HEK293 (cell line): ENCODE measurements around the gene SLC27A3.

ENCODE experiments used
- HOXC10 ChIP-seq: sonication (generic); formaldehyde crosslinking; IDR thresholded peaks from 2 replicates; pipeline ENCODE4 v1.8.1; 2023; ENCODE audit warnings: mild to moderate bottlenecking, missing genetic modification reagents
- REST ChIP-seq: fragments of 450-650 bp; formaldehyde crosslinking; IDR thresholded peaks from 2 replicates; pipeline ENCODE4 v1.5.1; 2016; ENCODE audit warnings: missing biosample characterization, missing genetic modification characterization
- SETDB1 ChIP-seq: IDR thresholded peaks from one replicate; pipeline ENCODE4 v1.6.1; 2017; ENCODE audit warnings: mild to moderate bottlenecking, low read length, moderate library complexity, mixed read lengths; ENCODE audit not compliant: insufficient read length
- TCF7L2 ChIP-seq: IDR thresholded peaks from 2 replicates; pipeline ENCODE4 v1.6.1; 2011; ENCODE audit warnings: low read depth, mild to moderate bottlenecking, inconsistent platforms, low read length, moderate library complexity, borderline replicate concordance
- YY1 ChIP-seq: fragments of 450-650 bp; formaldehyde crosslinking; IDR thresholded peaks from 2 replicates; pipeline ENCODE4 v1.5.1; 2018; ENCODE audit warnings: missing biosample characterization, missing genetic modification characterization
- ZBTB17 ChIP-seq: fragments of 450-650 bp; formaldehyde crosslinking; IDR thresholded peaks from 2 replicates; pipeline ENCODE4 v1.5.1; 2016; ENCODE audit warnings: missing biosample characterization, missing genetic modification characterization
- ZBTB8A ChIP-seq: fragments of 450-650 bp; formaldehyde crosslinking; IDR thresholded peaks from 2 replicates; pipeline ENCODE4 v1.5.1; 2016; ENCODE audit warnings: missing biosample characterization, missing genetic modification characterization
- ZFP41 ChIP-seq: fragments of 450-650 bp; formaldehyde crosslinking; IDR thresholded peaks from 2 replicates; pipeline ENCODE4 v1.5.1; 2016; ENCODE audit warnings: missing biosample characterization, missing genetic modification characterization, borderline replicate concordance
- ZIC2 ChIP-seq: fragments of 450-650 bp; formaldehyde crosslinking; IDR thresholded peaks from 2 replicates; pipeline ENCODE4 v1.5.1; 2016; ENCODE audit warnings: missing biosample characterization, missing genetic modification characterization
- ZNF169 ChIP-seq: fragments of 450-650 bp; formaldehyde crosslinking; IDR thresholded peaks from 2 replicates; pipeline ENCODE4 v1.5.1; 2016; ENCODE audit warnings: missing biosample characterization, missing genetic modification characterization
- ZNF211 ChIP-seq: fragments of 450-650 bp; formaldehyde crosslinking; IDR thresholded peaks from 2 replicates; pipeline ENCODE4 v1.5.1; 2016; ENCODE audit warnings: low read depth, missing biosample characterization, missing genetic modification characterization
- ZNF26 ChIP-seq: fragments of 450-650 bp; formaldehyde crosslinking; IDR thresholded peaks from 2 replicates; pipeline ENCODE4 v1.5.1; 2016; ENCODE audit warnings: missing biosample characterization, missing genetic modification characterization
- ZNF350 ChIP-seq: fragments of 450-650 bp; formaldehyde crosslinking; IDR thresholded peaks from 2 replicates; pipeline ENCODE4 v1.5.0; 2017; ENCODE audit warnings: missing biosample characterization, mild to moderate bottlenecking, missing genetic modification characterization
- ZNF362 ChIP-seq: fragments of 450-650 bp; formaldehyde crosslinking; IDR thresholded peaks from 2 replicates; pipeline ENCODE4 v1.5.1; 2016; ENCODE audit warnings: missing biosample characterization, missing genetic modification characterization
- ZNF366 ChIP-seq: fragments of 450-650 bp; formaldehyde crosslinking; conservative IDR thresholded peaks from 2 replicates; pipeline ENCODE4 v1.5.1; 2016; ENCODE audit warnings: missing biosample characterization, missing genetic modification characterization
- ZNF518A ChIP-seq: fragments of 450-650 bp; formaldehyde crosslinking; conservative IDR thresholded peaks from 2 replicates; pipeline ENCODE4 v1.5.1; 2016; ENCODE audit warnings: low read depth, missing biosample characterization, missing genetic modification characterization
- ZNF521 ChIP-seq: fragments of 450-650 bp; formaldehyde crosslinking; IDR thresholded peaks from 2 replicates; pipeline ENCODE4 v1.5.1; 2017; ENCODE audit warnings: missing biosample characterization, mild to moderate bottlenecking, missing genetic modification characterization
- ZNF548 ChIP-seq: fragments of 450-650 bp; formaldehyde crosslinking; IDR thresholded peaks from 2 replicates; pipeline ENCODE4 v1.5.1; 2016; ENCODE audit warnings: missing biosample characterization, missing genetic modification characterization
- ZNF621 ChIP-seq: fragments of 450-650 bp; formaldehyde crosslinking; IDR thresholded peaks from 2 replicates; pipeline ENCODE4 v1.5.1; 2017; ENCODE audit warnings: missing biosample characterization, missing genetic modification characterization
- ZNF626 ChIP-seq: fragments of 450-650 bp; sonication (Bioruptor Pico); formaldehyde crosslinking; IDR thresholded peaks from 2 replicates; pipeline ENCODE4 v1.5.1; 2018; ENCODE audit warnings: missing biosample characterization, missing genetic modification characterization, inconsistent platforms
- ZNF677 ChIP-seq: fragments of 450-650 bp; IDR thresholded peaks from 2 replicates; pipeline ENCODE4 v1.5.0; 2018; ENCODE audit warnings: missing biosample characterization, mild to moderate bottlenecking, missing genetic modification characterization, moderate library complexity
- ZNF692 ChIP-seq: fragments of 450-650 bp; formaldehyde crosslinking; IDR thresholded peaks from 2 replicates; pipeline ENCODE4 v1.5.1; 2016; ENCODE audit warnings: missing biosample characterization, missing genetic modification characterization
- TF ChIP-seq, protein P1 (sequence below): fragments of 450-650 bp; formaldehyde crosslinking; IDR thresholded peaks from 2 replicates; pipeline ENCODE4 v1.5.1; 2016; ENCODE audit warnings: missing biosample characterization, missing genetic modification characterization

Gene SLC27A3

DNA sequence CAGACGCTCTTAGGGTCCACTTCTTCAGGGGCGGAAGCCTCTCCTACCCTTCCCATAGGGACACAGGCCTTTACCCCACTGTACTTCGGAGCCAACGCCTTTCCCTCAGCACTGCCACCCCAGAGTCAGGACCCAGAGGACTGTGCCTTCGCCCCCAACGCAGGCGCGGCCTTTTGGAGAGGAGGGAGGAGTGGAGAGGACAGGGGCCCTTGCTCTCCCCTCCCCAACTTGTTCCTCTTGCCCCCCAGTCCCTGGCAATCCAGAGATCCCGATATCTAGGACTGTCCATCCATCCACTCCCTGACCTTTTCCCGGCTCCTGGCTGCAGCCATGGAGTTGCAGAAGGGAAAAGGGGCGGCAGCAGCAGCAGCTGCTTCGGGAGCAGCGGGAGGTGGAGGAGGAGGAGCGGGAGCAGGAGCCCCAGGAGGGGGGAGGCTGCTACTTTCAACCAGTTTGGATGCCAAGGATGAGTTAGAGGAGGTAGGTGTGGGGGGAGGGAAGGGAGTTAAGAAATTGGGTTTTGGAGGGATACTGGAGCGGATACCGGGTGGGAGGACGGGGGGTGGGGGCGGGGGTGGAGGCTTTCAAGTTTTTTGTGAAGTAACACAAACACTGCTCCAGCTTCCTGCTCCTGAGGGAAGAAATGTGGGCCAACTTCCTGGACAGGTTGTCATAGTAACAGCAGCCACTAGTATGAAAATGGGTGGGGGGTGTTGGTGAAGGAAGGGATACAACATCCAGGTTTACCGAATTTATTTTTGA is 46.7 kb upstream of the SLC27A3 start (continued):
- TF ChIP-seq ZNF169 (tag by site-specific recombination): no peak
- no peak for TF ChIP-seq YY1 (tag by site-specific recombination)
- TF ChIP-seq ZNF626 (tag by site-specific recombination): no peak
- no peak for TF ChIP-seq SETDB1
- no peak for TF ChIP-seq ZNF211 (tag by site-specific recombination)
- TF ChIP-seq HOXC10 (CRISPR knock-in tag): no peak
- peak; percentile 30; the same call in 1 of the 2 replicates for TF ChIP-seq ZBTB17 (tag by site-specific recombination)
- TF ChIP-seq, protein P1, sequence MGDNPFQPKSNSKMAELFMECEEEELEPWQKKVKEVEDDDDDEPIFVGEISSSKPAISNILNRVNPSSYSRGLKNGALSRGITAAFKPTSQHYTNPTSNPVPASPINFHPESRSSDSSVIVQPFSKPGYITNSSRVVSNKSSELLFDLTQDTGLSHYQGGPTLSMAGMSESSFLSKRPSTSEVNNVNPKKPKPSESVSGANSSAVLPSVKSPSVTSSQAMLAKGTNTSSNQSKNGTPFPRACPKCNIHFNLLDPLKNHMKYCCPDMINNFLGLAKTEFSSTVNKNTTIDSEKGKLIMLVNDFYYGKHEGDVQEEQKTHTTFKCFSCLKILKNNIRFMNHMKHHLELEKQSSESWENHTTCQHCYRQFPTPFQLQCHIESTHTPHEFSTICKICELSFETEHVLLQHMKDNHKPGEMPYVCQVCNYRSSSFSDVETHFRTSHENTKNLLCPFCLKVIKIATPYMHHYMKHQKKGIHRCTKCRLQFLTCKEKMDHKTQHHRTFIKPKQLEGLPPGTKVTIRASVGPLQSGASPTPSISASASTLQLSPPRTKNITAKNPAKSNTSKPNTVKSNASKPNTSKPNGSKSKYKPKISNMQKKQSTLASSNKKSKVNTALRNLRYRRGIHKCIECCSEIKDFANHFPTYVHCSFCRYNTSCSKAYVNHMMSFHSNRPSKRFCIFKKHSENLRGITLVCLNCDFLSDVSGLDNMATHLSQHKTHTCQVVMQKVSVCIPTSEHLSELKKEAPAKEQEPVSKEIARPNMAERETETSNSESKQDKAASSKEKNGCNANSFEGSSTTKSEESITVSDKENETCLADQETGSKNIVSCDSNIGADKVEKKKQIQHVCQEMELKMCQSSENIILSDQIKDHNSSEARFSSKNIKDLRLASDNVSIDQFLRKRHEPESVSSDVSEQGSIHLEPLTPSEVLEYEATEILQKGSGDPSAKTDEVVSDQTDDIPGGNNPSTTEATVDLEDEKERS (tag by site-specific recombination): no peak
- no peak for TF ChIP-seq ZNF362 (tag by site-specific recombination)
- peak; percentile 58 for TF ChIP-seq ZIC2 (tag by site-specific recombination)
- TF ChIP-seq ZBTB8A (tag by site-specific recombination): 0 out of 2 replicates have a peak, but pooled peaks have one; percentile 8
- no peak for TF ChIP-seq ZNF518A
- TF ChIP-seq ZFP41 (tag by site-specific recombination): no peak
- no peak for TF ChIP-seq ZNF521
- no peak for TF ChIP-seq ZNF366
- no peak for TF ChIP-seq ZNF350 (tag by site-specific recombination)
- TF ChIP-seq REST: 0 out of 2 replicates have a peak, but pooled peaks have one; percentile 23
- TF ChIP-seq ZNF677 (tag by site-specific recombination): no peak
- no peak for TF ChIP-seq ZNF692
- no peak for TF ChIP-seq ZNF621 (tag by site-specific recombination)
- TF ChIP-seq TCF7L2: no peak
- TF ChIP-seq ZNF548 (tag by site-specific recombination): peak; percentile 66
- no peak for TF ChIP-seq ZNF26
